ENCODE results near the gene TNFSF18. TPM values are rescaled to one million over a fixed set of nuclear protein-coding genes. Genes with fewer than 3 reads are reported as not detected.

Gene TNFSF18
- total and polyA plus RNA-seq, 2 donors (not counting 1 experiment from before 2014, with no cell fraction given): not detected

DNA sequence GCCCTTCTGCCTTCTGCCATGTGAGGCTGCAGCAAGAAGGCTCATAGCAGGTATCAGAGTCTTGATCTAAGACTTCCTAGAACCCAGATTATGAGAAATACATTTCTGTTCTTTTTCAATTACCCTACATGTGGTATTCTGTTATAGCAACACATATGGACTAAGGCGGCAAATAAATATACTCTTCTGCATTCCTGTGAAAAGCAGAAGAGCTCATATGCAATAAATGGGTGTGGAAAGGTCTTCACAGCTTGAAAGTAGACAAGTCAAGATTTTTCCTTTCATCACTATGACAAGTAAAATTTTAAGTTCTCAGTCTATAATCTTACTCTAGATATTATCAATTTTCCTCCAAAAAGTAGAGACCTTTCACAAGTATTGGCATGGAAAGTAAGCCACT, 36.6 kb downstream of the TNFSF18 start:
- CTCF ChIA-PET: interaction anchor here (1.8 kb wide), 1 partner anchor 188 kb away, joined by 6 read pairs; no protein-coding TSS in a partner anchor
- DNase-seq (no peak), ATAC-seq (ENCODE audit: low read depth) (no peak)
- TF ChIP-seq EZH2 (IDR thresholded peaks at IDR 0.05; ENCODE audit: borderline replicate concordance, insufficient read depth, low read depth, low read length, poor library complexity, severe bottlenecking): no peak
- POLR2A ChIA-PET: no interaction called here
- H4K20me1 ChIP-seq (ENCODE audit: control insufficient read depth, insufficient read depth, low read length, poor library complexity, severe bottlenecking): no peaks in the 10 kb centered on the region
- peaks cover 40 to 41% of the 10 kb centered on the region in 2 donors for H3K4me1 ChIP-seq (ENCODE audit: control insufficient read depth in 2 of 2, insufficient read depth in 2 of 2, low read length in 2 of 2)
- no peak overlapping the region for H3K4me2 ChIP-seq (replicated peaks; ENCODE audit: low read depth, low read length, poor library complexity, severe bottlenecking)
- H3K27ac ChIP-seq (ENCODE audit: low read length in 2 of 2): no peak overlapping the region
- H3K9me3 Mint-ChIP-seq (ENCODE audit: insufficient read depth): no peaks in the 10 kb centered on the region
- H3K27me3 Mint-ChIP-seq: no peaks in the 10 kb centered on the region
- H3K4me3 ChIP-seq (ENCODE audit: control extremely low read depth in 1 of 5, extremely low read depth in 1 of 5, insufficient read depth in 1 of 5, low read depth in 2 of 5, low read length in 4 of 5): no peak overlapping the region
- H3K4me3 Mint-ChIP-seq: no peak overlapping the region
- peaks cover 37% of the 10 kb centered on the region for H3K4me1 Mint-ChIP-seq
- H3K36me3 ChIP-seq (replicated peaks in 1 of 2; ENCODE audit: control extremely low read depth in 1 of 2, control insufficient read depth in 1 of 2, extremely low read depth in 1 of 2, insufficient read depth in 2 of 2, low read length in 1 of 2): no peaks in the 10 kb centered on the region
- no peaks in the 10 kb centered on the region for H3K9me3 ChIP-seq (ENCODE audit: control extremely low read depth in 1 of 3, control insufficient read depth in 2 of 3, insufficient read depth in 1 of 3, low read length in 2 of 3)
- no peaks in the 10 kb centered on the region for H3K79me2 ChIP-seq (ENCODE audit: control insufficient read depth, insufficient read depth, low read length)
- intact Hi-C loops (cut with micrococcal nuclease): loop anchor here (10.0 kb wide), 1 partner anchor 181 kb away; no protein-coding TSS in a partner anchor
- no peaks in the 10 kb centered on the region for H3K27me3 ChIP-seq (replicated peaks in 1 of 4; ENCODE audit: control extremely low read depth in 1 of 4, control insufficient read depth in 3 of 4, insufficient read depth in 4 of 4, low read length in 3 of 4)
- WGBS (ENCODE audit: insufficient coverage): no CpG with 5 or more reads among the region's 1 CpG
- H3K9ac ChIP-seq (ENCODE audit: low read length): no peak overlapping the region
- H3K27ac Mint-ChIP-seq: peak overlapping the region; percentile 10
- H2AFZ ChIP-seq (ENCODE audit: insufficient read depth, low read depth, low read length, poor library complexity, severe bottlenecking): no peak overlapping the region

GRCh38 chr1:173012126-173012525, 38.6 kb downstream of the TNFSF18 start:
- WGBS (ENCODE audit: insufficient coverage): no CpG with 5 or more reads among the region's 1 CpG
- ATAC-seq (ENCODE audit: low read depth) (no peak), DNase-seq (no peak)
- POLR2A ChIA-PET: no interaction called here
- peaks cover 19% of the 10 kb centered on the region for H3K4me1 Mint-ChIP-seq
- no peaks in the 10 kb centered on the region for H3K36me3 ChIP-seq (replicated peaks in 1 of 2; ENCODE audit: control extremely low read depth in 1 of 2, control insufficient read depth in 1 of 2, extremely low read depth in 1 of 2, insufficient read depth in 2 of 2, low read length in 1 of 2)
- no peak overlapping the region for H3K27ac Mint-ChIP-seq
- H3K4me3 ChIP-seq (ENCODE audit: control extremely low read depth in 1 of 5, extremely low read depth in 1 of 5, insufficient read depth in 1 of 5, low read depth in 2 of 5, low read length in 4 of 5): no peak overlapping the region
- peaks cover 20% of the 10 kb centered on the region in 2 donors for H3K4me1 ChIP-seq (ENCODE audit: control insufficient read depth in 2 of 2, insufficient read depth in 2 of 2, low read length in 2 of 2)
- no peaks in the 10 kb centered on the region for H3K27me3 Mint-ChIP-seq
- H3K9me3 Mint-ChIP-seq (ENCODE audit: insufficient read depth): no peaks in the 10 kb centered on the region
- no peaks in the 10 kb centered on the region for H3K9me3 ChIP-seq (ENCODE audit: control extremely low read depth in 1 of 3, control insufficient read depth in 2 of 3, insufficient read depth in 1 of 3, low read length in 2 of 3)
- no peaks in the 10 kb centered on the region for H3K79me2 ChIP-seq (ENCODE audit: control insufficient read depth, insufficient read depth, low read length)
- no peaks in the 10 kb centered on the region for H4K20me1 ChIP-seq (ENCODE audit: control insufficient read depth, insufficient read depth, low read length, poor library complexity, severe bottlenecking)
- H3K9ac ChIP-seq (ENCODE audit: low read length): no peak overlapping the region
- CTCF ChIA-PET: no interaction called here
- H3K27me3 ChIP-seq (replicated peaks in 1 of 4; ENCODE audit: control extremely low read depth in 1 of 4, control insufficient read depth in 3 of 4, insufficient read depth in 4 of 4, low read length in 3 of 4): no peaks in the 10 kb centered on the region
- no peak for TF ChIP-seq EZH2 (IDR thresholded peaks at IDR 0.05; ENCODE audit: borderline replicate concordance, insufficient read depth, low read depth, low read length, poor library complexity, severe bottlenecking)
- TF ChIP-seq, protein P1, sequence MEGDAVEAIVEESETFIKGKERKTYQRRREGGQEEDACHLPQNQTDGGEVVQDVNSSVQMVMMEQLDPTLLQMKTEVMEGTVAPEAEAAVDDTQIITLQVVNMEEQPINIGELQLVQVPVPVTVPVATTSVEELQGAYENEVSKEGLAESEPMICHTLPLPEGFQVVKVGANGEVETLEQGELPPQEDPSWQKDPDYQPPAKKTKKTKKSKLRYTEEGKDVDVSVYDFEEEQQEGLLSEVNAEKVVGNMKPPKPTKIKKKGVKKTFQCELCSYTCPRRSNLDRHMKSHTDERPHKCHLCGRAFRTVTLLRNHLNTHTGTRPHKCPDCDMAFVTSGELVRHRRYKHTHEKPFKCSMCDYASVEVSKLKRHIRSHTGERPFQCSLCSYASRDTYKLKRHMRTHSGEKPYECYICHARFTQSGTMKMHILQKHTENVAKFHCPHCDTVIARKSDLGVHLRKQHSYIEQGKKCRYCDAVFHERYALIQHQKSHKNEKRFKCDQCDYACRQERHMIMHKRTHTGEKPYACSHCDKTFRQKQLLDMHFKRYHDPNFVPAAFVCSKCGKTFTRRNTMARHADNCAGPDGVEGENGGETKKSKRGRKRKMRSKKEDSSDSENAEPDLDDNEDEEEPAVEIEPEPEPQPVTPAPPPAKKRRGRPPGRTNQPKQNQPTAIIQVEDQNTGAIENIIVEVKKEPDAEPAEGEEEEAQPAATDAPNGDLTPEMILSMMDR (IDR thresholded peaks at IDR 0.05): no peak
- no peak overlapping the region for H3K4me2 ChIP-seq (replicated peaks; ENCODE audit: low read depth, low read length, poor library complexity, severe bottlenecking)
- intact Hi-C loops (cut with micrococcal nuclease): loop anchor here (10.0 kb wide), 1 partner anchor 183 kb away; no protein-coding TSS in a partner anchor
- no peak overlapping the region for H3K4me3 Mint-ChIP-seq
- no peak overlapping the region for H3K27ac ChIP-seq (ENCODE audit: low read length in 2 of 2)
- H2AFZ ChIP-seq (ENCODE audit: insufficient read depth, low read depth, low read length, poor library complexity, severe bottlenecking): no peak overlapping the region
